Lower lobe of right lung (tissue), 2 donors: Measurements from ENCODE around the gene SLC2A1. TPM values are rescaled to one million over a fixed set of nuclear protein-coding genes. Genes with fewer than 3 reads are reported as not detected.

ENCODE experiments used
- ATAC-seq, 2 donors: fragments of 200-7000 bp; cut with Tn5 transposase; one replicate each; pipeline ENCODE4 v1.9.1; 2020 to 2022; ENCODE audit warnings: mild to moderate bottlenecking in 2 of 2, moderate library complexity in 2 of 2
- DNase-seq: peaks from one replicate; pipeline ENCODE4 v3.0.0-alpha.2; 2020
- H3K27ac ChIP-seq: fragments of 200-600 bp; one replicate; pipeline ENCODE4 v1.8.0; 2022
- H3K27me3 ChIP-seq: fragments of 200-600 bp; one replicate; pipeline ENCODE4 v1.8.0; 2022; ENCODE audit warnings: low read depth
- H3K36me3 ChIP-seq: fragments of 200-600 bp; one replicate; pipeline ENCODE4 v1.8.0; 2022; ENCODE audit warnings: mild to moderate bottlenecking
- H3K4me1 ChIP-seq: fragments of 200-600 bp; one replicate; pipeline ENCODE4 v1.8.0; 2022
- H3K4me3 ChIP-seq: fragments of 200-600 bp; one replicate; pipeline ENCODE4 v1.8.0; 2022; ENCODE audit warnings: mild to moderate bottlenecking
- H3K9me3 ChIP-seq: fragments of 200-600 bp; one replicate; pipeline ENCODE4 v1.8.0; 2022
- intact Hi-C: fragments of 100-400 bp; cut with DNase I; formaldehyde crosslinking; loops from one replicate; pipeline ENCODE4 v1.11.0; 2022
- total RNA-seq: library from RNA; stranded (reverse); fragmentation: NEBNext Ultra II Directional; extraction: Animal tissue kit (Norgen Biotek cat#: 25700); gene quantifications from one replicate; pipeline ENCODE4 v1.2.1, GENCODE V29; 2021
- TF ChIP-seq, protein P1 (sequence below): fragments of 200-600 bp; IDR thresholded peaks from one replicate; pipeline ENCODE4 v1.8.0; 2022; ENCODE audit warnings: antibody characterized with exemption, mild to moderate bottlenecking
- donor health status: DM: no; HTN: yes; CAD: no; lungs with severe emphysema.

SLC2A1 gene
- total RNA-seq, 1 donor from 2014 or later: 10.6 TPM

DNA sequence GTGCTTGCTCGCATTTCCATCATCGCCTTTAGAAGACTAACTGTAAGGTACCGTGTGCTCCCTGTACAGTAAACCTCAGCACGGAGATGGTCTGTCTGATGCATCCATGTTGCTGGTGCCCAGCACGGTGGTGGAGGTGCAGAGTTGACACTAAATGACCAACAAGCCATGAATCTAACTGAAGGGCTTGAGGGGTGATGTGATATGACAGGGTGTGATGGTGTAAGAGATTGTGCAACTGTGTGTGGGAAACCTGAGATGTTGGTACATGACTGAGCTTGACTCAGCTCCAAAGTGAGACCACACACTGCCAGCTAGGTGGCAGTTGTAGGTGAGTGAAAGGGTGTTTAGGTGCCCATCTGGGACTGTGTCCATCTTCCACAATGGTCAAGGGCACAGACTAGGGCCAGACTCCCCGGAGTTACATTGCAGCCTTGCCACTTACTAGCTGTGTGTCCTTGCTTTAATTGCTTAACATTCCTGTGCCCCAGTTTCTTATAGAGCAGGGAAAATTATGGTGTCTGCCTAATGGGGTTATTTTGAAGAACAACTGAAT, 21.4 kb downstream of the SLC2A1 start:
- intact Hi-C loops: no loop called here
- Histone ChIP-seq H3K36me3 (no peaks in the 10 kb centered on the region), H3K27me3 (no peaks in the 10 kb centered on the region), H3K9me3 (no peaks in the 10 kb centered on the region), H3K4me1 (peaks cover 99% of the 10 kb centered on the region), H3K4me3 (no peak overlapping the region), H3K27ac (peak overlapping the region; percentile 72)
- DNase-seq (no peak), ATAC-seq (no peak)
- TF ChIP-seq, protein P1, sequence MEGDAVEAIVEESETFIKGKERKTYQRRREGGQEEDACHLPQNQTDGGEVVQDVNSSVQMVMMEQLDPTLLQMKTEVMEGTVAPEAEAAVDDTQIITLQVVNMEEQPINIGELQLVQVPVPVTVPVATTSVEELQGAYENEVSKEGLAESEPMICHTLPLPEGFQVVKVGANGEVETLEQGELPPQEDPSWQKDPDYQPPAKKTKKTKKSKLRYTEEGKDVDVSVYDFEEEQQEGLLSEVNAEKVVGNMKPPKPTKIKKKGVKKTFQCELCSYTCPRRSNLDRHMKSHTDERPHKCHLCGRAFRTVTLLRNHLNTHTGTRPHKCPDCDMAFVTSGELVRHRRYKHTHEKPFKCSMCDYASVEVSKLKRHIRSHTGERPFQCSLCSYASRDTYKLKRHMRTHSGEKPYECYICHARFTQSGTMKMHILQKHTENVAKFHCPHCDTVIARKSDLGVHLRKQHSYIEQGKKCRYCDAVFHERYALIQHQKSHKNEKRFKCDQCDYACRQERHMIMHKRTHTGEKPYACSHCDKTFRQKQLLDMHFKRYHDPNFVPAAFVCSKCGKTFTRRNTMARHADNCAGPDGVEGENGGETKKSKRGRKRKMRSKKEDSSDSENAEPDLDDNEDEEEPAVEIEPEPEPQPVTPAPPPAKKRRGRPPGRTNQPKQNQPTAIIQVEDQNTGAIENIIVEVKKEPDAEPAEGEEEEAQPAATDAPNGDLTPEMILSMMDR: no peak

DNA sequence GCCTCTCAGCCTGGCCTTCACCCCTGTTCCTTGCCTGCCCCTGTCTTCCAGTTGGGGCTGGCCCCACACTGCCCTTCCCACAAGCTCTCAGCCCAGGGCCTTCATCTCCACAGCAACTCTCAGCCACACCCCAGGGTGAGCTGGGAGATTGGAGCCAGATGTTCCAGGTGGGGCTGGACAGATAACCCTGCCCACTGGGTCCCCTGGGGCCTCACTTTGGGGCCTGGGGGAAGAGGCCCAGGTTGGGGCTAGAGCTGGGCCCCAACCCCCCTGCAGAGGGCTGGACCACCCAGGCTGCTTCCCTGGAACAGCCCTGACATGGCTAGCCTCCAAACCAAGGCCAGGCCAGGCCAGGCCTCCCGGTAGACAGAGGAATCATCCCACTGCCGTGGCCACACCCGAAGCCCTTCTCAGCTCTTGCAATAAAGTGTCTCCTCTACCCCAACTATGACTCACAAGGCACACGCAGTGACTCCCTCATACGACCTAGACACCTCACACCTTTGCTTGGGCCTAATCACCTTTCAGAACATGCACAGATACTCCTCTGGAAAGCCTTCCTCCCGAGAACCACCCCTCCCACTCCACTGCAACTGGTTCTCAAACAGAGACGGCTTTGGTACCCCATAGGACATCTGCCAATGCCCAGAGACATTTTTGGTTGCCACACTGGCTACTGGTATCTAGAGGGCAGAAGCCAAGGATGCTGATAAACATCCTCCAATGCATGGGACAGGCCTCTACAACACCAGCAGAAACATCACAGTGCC, 22.2 kb downstream of the SLC2A1 start:
- DNase-seq (peak; percentile 40), ATAC-seq (no peak)
- no peaks in the 10 kb centered on the region for H3K27me3 ChIP-seq
- H3K36me3 ChIP-seq: no peaks in the 10 kb centered on the region
- H3K9me3 ChIP-seq: no peaks in the 10 kb centered on the region
- no peak overlapping the region for H3K4me3 ChIP-seq
- peak overlapping the region; percentile 72 for H3K27ac ChIP-seq
- intact Hi-C loops: no loop called here
- peaks cover 99% of the 10 kb centered on the region for H3K4me1 ChIP-seq
- TF ChIP-seq, protein P1: no peak

DNA sequence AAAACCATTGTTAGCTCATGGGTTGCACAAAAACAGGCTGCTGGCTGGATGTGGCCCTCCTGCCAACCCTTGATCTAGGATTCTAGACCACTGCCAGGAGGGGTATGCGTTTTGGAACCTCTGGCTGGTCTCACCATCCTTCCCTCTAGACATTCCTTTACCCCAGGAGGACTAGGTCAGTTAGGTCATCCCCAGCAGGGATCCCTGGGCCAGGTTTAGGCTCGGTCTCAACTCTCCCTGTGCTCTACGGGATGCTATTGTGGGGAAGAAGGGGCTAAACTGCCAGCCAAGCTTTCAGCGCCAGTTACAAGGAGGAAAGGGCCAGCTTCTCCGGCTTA, 22.7 kb downstream of the SLC2A1 start:
- H3K27me3 ChIP-seq: no peaks in the 10 kb centered on the region
- H3K9me3 ChIP-seq: no peaks in the 10 kb centered on the region
- intact Hi-C loops: no loop called here
- TF ChIP-seq, protein P1: no peak
- no peak overlapping the region for H3K4me3 ChIP-seq
- ATAC-seq: no peak
- H3K4me1 ChIP-seq: peaks cover 99% of the 10 kb centered on the region
- H3K36me3 ChIP-seq: no peaks in the 10 kb centered on the region
- H3K27ac ChIP-seq: peak overlapping the region; percentile 72
- peak; percentile 28 for DNase-seq

DNA sequence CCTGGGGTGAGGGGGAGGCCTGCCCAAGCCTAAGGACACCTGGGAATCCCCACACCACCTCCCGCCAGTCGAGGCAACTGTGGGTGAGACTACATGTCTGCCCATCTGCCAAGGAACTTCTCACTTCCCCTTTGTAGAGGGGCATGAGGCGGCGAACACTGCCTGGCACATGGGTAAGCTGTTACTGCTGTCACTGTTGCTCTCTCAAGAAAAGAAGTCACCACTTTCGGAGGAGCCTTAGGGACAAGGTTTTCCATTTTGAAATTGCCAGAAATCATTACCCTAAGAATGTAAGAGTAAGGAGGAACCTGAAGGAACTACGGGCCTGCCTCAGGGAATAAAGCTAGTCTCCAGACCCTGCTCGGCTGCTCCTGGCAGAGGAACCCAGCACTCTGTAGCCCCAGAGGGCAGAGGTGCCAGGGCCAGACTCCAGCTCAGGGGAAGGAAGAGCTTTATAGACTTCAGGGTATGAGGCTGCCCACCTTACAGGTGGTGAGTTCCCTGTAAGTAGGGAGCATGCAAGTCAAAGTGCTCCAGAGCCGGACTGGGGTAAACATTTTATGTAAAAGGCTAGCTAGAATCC, 23.3 kb downstream of the SLC2A1 start:
- Histone ChIP-seq H3K4me1 (peaks cover 99% of the 10 kb centered on the region), H3K36me3 (no peaks in the 10 kb centered on the region), H3K4me3 (no peak overlapping the region), H3K9me3 (no peaks in the 10 kb centered on the region), H3K27me3 (no peaks in the 10 kb centered on the region), H3K27ac (peak overlapping the region; percentile 72)
- TF ChIP-seq, protein P1: no peak
- peak; percentile 69 for DNase-seq
- intact Hi-C loops: no loop called here
- ATAC-seq: no peak

DNA sequence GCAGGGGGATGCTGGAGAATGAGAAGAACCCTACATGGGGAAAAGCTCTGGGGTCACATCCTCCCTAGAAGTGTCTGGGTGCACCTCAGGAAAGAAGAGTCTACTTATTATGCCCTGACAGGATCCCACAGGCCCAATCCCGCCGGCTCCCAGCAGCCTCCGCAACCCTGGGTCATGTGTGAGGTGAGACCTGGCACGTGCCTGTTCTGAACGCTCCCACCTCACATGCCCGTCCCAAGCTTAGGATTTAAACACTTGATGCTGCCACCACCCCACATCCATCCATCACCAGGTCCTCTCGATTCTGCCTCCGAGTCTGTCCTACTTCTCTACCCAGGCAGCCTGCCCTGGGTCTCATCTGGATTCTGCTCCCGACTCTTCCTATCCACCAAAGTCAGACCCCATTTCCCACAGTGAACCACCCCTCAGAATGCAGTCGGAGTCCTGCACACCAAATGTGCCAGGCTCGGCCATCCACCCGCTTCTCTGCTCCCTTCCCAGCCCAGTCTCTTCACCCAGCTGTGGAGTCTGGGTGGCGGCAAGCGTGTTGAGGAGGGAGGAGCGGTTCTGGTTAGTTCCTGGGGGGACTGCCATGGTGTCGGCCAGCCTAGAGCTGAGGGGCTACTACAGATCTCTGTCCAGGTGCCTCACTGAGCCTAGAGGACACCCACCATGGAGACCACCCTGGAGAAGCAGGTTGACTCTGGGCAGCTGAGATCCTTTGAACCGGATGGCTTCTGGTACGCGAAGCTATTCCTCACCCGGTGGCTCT, 23.9 kb downstream of the SLC2A1 start:
- Histone ChIP-seq H3K4me1 (peaks cover 93% of the 10 kb centered on the region), H3K4me3 (no peak overlapping the region), H3K27me3 (no peaks in the 10 kb centered on the region), H3K9me3 (no peaks in the 10 kb centered on the region), H3K27ac (no peak overlapping the region), H3K36me3 (peaks cover 2% of the 10 kb centered on the region)
- DNase-seq (no peak), ATAC-seq (no peak)
- TF ChIP-seq, protein P1: no peak
- intact Hi-C loops: no loop called here
